Kidney tubule cell (primary cell): Measurements from ENCODE around the gene RBM4.
A peak's percentile ranks its signal among the peaks of the same experiment; 100 is the strongest.
"Not testable (repeated sequence)": the region's sequence is repeated elsewhere in the genome, so short reads cannot be mapped to it uniquely, and the experiment has no call there.

Source experiments
- DNase-seq: peaks from one replicate; pipeline ENCODE4 v3.0.0-alpha.2; 2018; ENCODE audit warnings: low spot score

RBM4 gene

GRCh38 chr11:66638177-66639065 is at the start of gene RBM4:
RBM4 (plus strand) TSS chr11:66638703; CDS start chr11:66639712, 1,009 bp downstream.
- peak; percentile 100 for DNase-seq

GRCh38 chr11:66589315-66589714 is 49.2 kb upstream of the RBM4 start:
- DNase-seq: not testable (repeated sequence)

GRCh38 chr11:66589996-66590675 is 48.4 kb upstream of the RBM4 start:
- DNase-seq: no peak

- DNase-seq: no peak
Measured at GRCh38 chr11:66591175-66591574, 47.3 kb upstream of the RBM4 start.

GRCh38 chr11:66592457-66593302 is 45.8 kb upstream of the RBM4 start, which contains the start of the genes CCDC87 and CCS:
CCDC87 (minus strand) TSS chr11:66593063; CDS start chr11:66593015, 48 bp downstream.
CCS (plus strand) TSS chr11:66593185; CDS start chr11:66593262, 77 bp downstream.
- DNase-seq: peak; percentile 95

GRCh38 chr11:66593303-66593635 is 45.2 kb upstream of the RBM4 start:
- DNase-seq: no peak

GRCh38 chr11:66593650-66594049 is 44.9 kb upstream of the RBM4 start:
- no peak for DNase-seq

- DNase-seq: no peak
Measured at GRCh38 chr11:66595245-66595904, 43.1 kb upstream of the RBM4 start.

GRCh38 chr11:66598993-66599392 is 39.5 kb upstream of the RBM4 start:
- no peak for DNase-seq

- DNase-seq: no peak
Measured at GRCh38 chr11:66600219-66600618, 38.3 kb upstream of the RBM4 start.

GRCh38 chr11:66600631-66601233 is 37.8 kb upstream of the RBM4 start:
- no peak for DNase-seq

GRCh38 chr11:66603072-66603471 is 35.4 kb upstream of the RBM4 start:
- no peak for DNase-seq

- DNase-seq: no peak
Measured at GRCh38 chr11:66604155-66604554, 34.3 kb upstream of the RBM4 start.

GRCh38 chr11:66606608-66607007 is 31.9 kb upstream of the RBM4 start:
- DNase-seq: not testable (repeated sequence)

- peak; percentile 50 for DNase-seq
Measured at GRCh38 chr11:66607126-66607834, 31.2 kb upstream of the RBM4 start.

- no peak for DNase-seq
Measured at GRCh38 chr11:66609721-66610617, 28.5 kb upstream of the RBM4 start.

GRCh38 chr11:66612458-66612857 is 26.0 kb upstream of the RBM4 start:
- DNase-seq: no peak

- DNase-seq: no peak
Measured at GRCh38 chr11:66614073-66614472, 24.4 kb upstream of the RBM4 start.

GRCh38 chr11:66616379-66617154 is 21.9 kb upstream of the RBM4 start, which contains the start of gene RBM14:
RBM14 (plus strand) TSS chr11:66616630; CDS start chr11:66616721, 91 bp downstream.
- peak; percentile 99 for DNase-seq
